HCT116 (cell line): ENCODE data around the gene YPEL3.

Experiments used
- EZH2 ChIP-seq: fragments of 200-600 bp; sonication (generic); IDR thresholded peaks from 2 replicates; pipeline ENCODE4 v1.6.1; 2017; ENCODE audit warnings: antibody characterized with exemption, mixed run types
- JUND ChIP-seq: IDR thresholded peaks from 2 replicates; pipeline ENCODE4 v1.6.1; 2012
- POLR2A ChIP-seq: IDR thresholded peaks from 2 replicates; pipeline ENCODE4 v1.7.0; 2011; ENCODE audit warnings: borderline replicate concordance; ENCODE audit not compliant: insufficient read depth, insufficient read length; ENCODE audit errors: extremely low read depth
- POLR2AphosphoS5 ChIP-seq: IDR thresholded peaks from 2 replicates; pipeline ENCODE4 v1.6.1; 2011; ENCODE audit warnings: mild to moderate bottlenecking, low read depth, low read length, moderate library complexity
- SIN3A ChIP-seq: IDR thresholded peaks from 2 replicates; pipeline ENCODE4 v1.6.1; 2012; ENCODE audit warnings: low read depth
- TF ChIP-seq, protein P1 (sequence below), 3 experiments: fragments of 200-600 bp in 1 of 3; sonication (generic) in 1 of 3; IDR thresholded peaks in 2 of 3; conservative IDR thresholded peaks in 1 of 3; 2 replicates each; pipeline ENCODE4 v1.5.1; 2012 to 2017; ENCODE audit warnings: low read depth in 2 of 3, low read length in 2 of 3, antibody characterized with exemption in 1 of 3, borderline replicate concordance in 1 of 3, control low read depth in 1 of 3, mild to moderate bottlenecking in 1 of 3, mixed read lengths in 1 of 3, mixed run types in 1 of 3, moderate library complexity in 1 of 3; ENCODE audit not compliant: insufficient read depth in 1 of 3
- TF ChIP-seq, protein P2 (sequence below): IDR thresholded peaks from 2 replicates; pipeline ENCODE4 v1.6.1; 2011; ENCODE audit warnings: mild to moderate bottlenecking, low read length, moderate library complexity; ENCODE audit not compliant: insufficient replicate concordance; ENCODE audit errors: extremely low read depth
- TF ChIP-seq, protein P3 (sequence below): IDR thresholded peaks from 2 replicates; pipeline ENCODE4 v1.6.1; 2012
- TF ChIP-seq, protein P4 (sequence below): IDR thresholded peaks from 2 replicates; pipeline ENCODE4 v1.6.1; 2012; ENCODE audit warnings: low read depth

DNA sequence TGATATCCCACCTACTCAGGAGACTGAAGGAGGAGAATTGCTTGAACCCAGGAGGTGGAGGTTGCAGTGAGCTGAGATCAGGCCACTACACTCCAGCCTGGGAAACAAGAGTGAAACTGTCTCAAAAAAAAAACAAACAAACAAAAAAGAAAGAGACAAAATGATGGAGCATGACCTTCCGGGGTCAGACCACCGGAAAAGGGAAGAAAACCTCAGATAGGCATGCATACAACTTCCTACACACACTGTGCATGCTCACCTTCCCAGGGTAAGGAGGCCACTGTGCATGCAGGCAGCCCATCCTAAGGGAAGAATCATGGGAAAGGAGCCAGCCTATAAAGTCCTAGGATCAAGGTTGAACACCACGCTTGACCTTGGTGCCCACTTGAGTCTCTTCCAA, 36.6 kb upstream of the YPEL3 start:
- TF ChIP-seq POLR2AphosphoS5 (no peak), SIN3A (no peak), EZH2 (no peak), POLR2A (no peak), JUND (no peak)
- TF ChIP-seq, protein P1, sequence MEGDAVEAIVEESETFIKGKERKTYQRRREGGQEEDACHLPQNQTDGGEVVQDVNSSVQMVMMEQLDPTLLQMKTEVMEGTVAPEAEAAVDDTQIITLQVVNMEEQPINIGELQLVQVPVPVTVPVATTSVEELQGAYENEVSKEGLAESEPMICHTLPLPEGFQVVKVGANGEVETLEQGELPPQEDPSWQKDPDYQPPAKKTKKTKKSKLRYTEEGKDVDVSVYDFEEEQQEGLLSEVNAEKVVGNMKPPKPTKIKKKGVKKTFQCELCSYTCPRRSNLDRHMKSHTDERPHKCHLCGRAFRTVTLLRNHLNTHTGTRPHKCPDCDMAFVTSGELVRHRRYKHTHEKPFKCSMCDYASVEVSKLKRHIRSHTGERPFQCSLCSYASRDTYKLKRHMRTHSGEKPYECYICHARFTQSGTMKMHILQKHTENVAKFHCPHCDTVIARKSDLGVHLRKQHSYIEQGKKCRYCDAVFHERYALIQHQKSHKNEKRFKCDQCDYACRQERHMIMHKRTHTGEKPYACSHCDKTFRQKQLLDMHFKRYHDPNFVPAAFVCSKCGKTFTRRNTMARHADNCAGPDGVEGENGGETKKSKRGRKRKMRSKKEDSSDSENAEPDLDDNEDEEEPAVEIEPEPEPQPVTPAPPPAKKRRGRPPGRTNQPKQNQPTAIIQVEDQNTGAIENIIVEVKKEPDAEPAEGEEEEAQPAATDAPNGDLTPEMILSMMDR (IDR thresholded peaks at IDR 0.05 in 2 of 3, conservative IDR thresholded peaks at IDR 0.05 in 1 of 3; ENCODE audit: borderline replicate concordance in 1 of 3, insufficient read depth in 1 of 3, low read depth in 2 of 3, low read length in 2 of 3): no peak
- TF ChIP-seq, protein P2, sequence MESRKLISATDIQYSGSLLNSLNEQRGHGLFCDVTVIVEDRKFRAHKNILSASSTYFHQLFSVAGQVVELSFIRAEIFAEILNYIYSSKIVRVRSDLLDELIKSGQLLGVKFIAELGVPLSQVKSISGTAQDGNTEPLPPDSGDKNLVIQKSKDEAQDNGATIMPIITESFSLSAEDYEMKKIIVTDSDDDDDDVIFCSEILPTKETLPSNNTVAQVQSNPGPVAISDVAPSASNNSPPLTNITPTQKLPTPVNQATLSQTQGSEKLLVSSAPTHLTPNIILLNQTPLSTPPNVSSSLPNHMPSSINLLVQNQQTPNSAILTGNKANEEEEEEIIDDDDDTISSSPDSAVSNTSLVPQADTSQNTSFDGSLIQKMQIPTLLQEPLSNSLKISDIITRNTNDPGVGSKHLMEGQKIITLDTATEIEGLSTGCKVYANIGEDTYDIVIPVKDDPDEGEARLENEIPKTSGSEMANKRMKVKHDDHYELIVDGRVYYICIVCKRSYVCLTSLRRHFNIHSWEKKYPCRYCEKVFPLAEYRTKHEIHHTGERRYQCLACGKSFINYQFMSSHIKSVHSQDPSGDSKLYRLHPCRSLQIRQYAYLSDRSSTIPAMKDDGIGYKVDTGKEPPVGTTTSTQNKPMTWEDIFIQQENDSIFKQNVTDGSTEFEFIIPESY: no peak
- TF ChIP-seq, protein P3, sequence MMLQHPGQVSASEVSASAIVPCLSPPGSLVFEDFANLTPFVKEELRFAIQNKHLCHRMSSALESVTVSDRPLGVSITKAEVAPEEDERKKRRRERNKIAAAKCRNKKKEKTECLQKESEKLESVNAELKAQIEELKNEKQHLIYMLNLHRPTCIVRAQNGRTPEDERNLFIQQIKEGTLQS: no peak
- TF ChIP-seq, protein P4, sequence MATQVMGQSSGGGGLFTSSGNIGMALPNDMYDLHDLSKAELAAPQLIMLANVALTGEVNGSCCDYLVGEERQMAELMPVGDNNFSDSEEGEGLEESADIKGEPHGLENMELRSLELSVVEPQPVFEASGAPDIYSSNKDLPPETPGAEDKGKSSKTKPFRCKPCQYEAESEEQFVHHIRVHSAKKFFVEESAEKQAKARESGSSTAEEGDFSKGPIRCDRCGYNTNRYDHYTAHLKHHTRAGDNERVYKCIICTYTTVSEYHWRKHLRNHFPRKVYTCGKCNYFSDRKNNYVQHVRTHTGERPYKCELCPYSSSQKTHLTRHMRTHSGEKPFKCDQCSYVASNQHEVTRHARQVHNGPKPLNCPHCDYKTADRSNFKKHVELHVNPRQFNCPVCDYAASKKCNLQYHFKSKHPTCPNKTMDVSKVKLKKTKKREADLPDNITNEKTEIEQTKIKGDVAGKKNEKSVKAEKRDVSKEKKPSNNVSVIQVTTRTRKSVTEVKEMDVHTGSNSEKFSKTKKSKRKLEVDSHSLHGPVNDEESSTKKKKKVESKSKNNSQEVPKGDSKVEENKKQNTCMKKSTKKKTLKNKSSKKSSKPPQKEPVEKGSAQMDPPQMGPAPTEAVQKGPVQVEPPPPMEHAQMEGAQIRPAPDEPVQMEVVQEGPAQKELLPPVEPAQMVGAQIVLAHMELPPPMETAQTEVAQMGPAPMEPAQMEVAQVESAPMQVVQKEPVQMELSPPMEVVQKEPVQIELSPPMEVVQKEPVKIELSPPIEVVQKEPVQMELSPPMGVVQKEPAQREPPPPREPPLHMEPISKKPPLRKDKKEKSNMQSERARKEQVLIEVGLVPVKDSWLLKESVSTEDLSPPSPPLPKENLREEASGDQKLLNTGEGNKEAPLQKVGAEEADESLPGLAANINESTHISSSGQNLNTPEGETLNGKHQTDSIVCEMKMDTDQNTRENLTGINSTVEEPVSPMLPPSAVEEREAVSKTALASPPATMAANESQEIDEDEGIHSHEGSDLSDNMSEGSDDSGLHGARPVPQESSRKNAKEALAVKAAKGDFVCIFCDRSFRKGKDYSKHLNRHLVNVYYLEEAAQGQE: no peak
